ENCODE results near the gene JAGN1. TPM values are rescaled to one million over a fixed set of nuclear protein-coding genes. Genes with fewer than 3 reads are reported as not detected.
"Not testable (repeated sequence)": the region's sequence is repeated elsewhere in the genome, so short reads cannot be mapped to it uniquely, and the experiment has no call there.

The JAGN1 gene
- 39.0 TPM for polyA plus RNA-seq (2013, experiment 1 of 4)
- polyA plus RNA-seq (2013, experiment 2 of 4) = 45.8 TPM
- polyA plus RNA-seq (2013, experiment 3 of 4) = 40.8 TPM
- 43.3 TPM for polyA plus RNA-seq (2013, experiment 4 of 4)

DNA sequence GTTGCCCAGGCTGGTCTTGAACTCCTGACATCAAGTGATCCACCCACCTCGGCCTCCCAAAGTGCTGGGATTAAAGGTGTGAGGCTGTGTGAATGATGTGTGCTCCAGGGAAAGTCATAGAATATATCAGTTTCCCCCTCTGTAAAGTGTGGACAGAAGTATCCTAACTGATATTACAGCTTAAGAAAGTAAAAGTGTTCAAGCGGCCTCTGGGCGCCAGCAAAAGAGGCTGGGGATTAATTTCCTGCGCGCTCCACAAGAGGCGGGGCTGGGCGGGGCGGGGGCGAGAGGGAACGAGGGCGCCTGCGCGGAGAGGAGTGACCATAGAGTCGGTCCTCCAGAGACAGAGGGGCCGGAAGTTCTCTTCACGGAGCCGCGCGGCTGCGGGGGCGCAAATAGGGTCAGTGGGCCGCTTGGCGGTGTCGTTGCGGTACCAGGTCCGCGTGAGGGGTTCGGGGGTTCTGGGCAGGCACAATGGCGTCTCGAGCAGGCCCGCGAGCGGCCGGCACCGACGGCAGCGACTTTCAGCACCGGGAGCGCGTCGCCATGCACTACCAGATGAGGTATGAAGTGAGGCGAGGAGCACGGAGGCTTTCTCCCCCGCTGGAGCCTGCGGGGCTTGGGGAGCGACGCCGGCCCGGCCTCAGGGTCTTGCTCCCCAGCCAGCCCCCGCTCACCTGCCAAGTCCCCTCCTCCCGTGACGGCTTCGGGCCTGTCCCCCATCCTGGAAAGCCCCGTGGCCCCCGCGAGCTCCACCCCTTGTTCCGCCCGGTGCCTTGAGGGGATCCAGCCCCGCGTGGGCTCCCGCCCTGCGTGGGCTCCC lies at the start of gene JAGN1:
Gene JAGN1, plus strand, starts transcription at position 362 of the 823 bp plus-strand sequence. Its CDS starts 113 bp downstream, at position 475.
- H3K4me1 ChIP-seq (ENCODE audit: control insufficient read depth, insufficient read depth, low read length) = no peaks in the 10 kb centered on the region
- peaks cover 18% of the 10 kb centered on the region for H3K36me3 ChIP-seq (ENCODE audit: control insufficient read depth, insufficient read depth, low read length)
- WGBS, 2 experiments = 1% methylated on average over 62 of the region's 62 CpGs
- peak within 1 kb of the TSS; percentile 55 for H3K27ac ChIP-seq (ENCODE audit: insufficient read depth, low read depth, low read length, poor library complexity, severe bottlenecking)
- H3K27me3 ChIP-seq (ENCODE audit: control insufficient read depth, insufficient read depth, low read length, poor library complexity, severe bottlenecking) = no peaks in the 10 kb centered on the region
- H3K4me3 ChIP-seq (ENCODE audit: insufficient read depth, low read depth, low read length) = peak within 1 kb of the TSS; percentile 99
- no peaks in the 10 kb centered on the region for H3K9me3 ChIP-seq (ENCODE audit: control insufficient read depth, low read length)

DNA sequence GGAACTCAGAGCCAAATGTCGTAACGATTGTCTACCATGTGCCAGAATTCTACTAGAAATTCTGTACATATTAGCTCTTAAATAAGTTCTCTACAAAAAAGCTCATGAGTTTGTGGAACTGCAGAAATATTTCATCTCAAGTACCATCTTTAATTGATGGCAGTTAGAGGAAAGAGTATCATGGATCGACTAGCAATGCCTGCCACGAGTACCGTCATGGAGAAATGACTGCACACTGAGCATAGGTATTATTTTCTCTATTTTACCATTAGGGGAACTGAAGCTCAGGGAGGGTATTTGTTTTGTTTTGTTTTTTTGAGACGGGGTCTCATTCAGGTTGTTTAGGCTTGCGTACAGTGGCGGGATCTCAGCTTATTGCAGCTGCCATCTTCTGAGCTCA lies 49.4 kb upstream of the JAGN1 start:
- Histone ChIP-seq H3K9me3 (ENCODE audit: control insufficient read depth, low read length) (no peaks in the 10 kb centered on the region), H3K27ac (ENCODE audit: insufficient read depth, low read depth, low read length, poor library complexity, severe bottlenecking) (no peak overlapping the region), H3K27me3 (ENCODE audit: control insufficient read depth, insufficient read depth, low read length, poor library complexity, severe bottlenecking) (no peaks in the 10 kb centered on the region), H3K36me3 (ENCODE audit: control insufficient read depth, insufficient read depth, low read length) (peaks cover 15% of the 10 kb centered on the region), H3K4me3 (ENCODE audit: insufficient read depth, low read depth, low read length) (no peak overlapping the region), H3K4me1 (ENCODE audit: control insufficient read depth, insufficient read depth, low read length) (no peaks in the 10 kb centered on the region)
- 81 to 84% methylated on average over 8 of the region's 8 CpGs for WGBS, 2 experiments

DNA sequence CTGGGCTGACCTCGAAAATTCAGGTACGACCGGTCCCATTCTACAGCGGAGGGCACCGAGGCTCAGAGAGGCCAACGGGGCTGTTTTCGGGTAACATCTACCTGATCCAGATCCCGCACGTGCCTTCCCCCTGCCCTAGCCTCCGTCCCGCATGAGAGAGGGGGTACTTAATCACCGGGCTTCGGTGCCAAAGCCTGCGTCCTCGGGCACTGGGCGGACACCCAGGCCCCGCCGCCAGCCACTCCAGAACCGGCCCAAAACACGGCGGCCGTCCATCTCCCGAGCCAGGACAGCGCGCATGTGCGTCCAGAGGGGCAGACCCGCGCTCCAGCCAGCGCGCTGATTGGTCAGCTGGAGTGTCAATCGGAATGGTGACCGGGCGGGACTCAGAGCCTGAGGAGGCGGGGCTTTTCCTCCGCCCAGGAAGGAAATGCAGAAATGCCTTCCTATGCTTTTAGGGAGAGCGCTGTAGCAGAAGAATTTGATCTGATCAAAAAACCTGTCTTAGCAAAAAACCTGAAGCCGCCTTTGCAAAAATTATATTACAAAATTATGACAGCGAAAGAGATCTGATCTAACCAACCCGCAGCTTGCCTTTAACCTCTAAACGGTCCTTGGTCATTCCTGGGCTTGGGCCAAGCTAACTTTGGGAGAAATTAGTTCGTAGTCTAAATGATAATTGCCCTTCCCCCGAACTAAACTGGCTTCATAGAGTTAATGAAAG lies 46.5 kb upstream of the JAGN1 start, which contains the start of gene RPUSD3:
Gene RPUSD3, minus strand, starts transcription at position 294 of the 724 bp plus-strand sequence. Its CDS starts 18 bp downstream, at position 276.
- peak within 1 kb of the TSS; percentile 73 for H3K4me3 ChIP-seq (ENCODE audit: insufficient read depth, low read depth, low read length)
- peaks cover 13% of the 10 kb centered on the region for H3K36me3 ChIP-seq (ENCODE audit: control insufficient read depth, insufficient read depth, low read length)
- H3K4me1 ChIP-seq (ENCODE audit: control insufficient read depth, insufficient read depth, low read length) = no peaks in the 10 kb centered on the region
- no peak within 1 kb of the TSS for H3K27ac ChIP-seq (ENCODE audit: insufficient read depth, low read depth, low read length, poor library complexity, severe bottlenecking)
- H3K9me3 ChIP-seq (ENCODE audit: control insufficient read depth, low read length) = no peaks in the 10 kb centered on the region
- no peaks in the 10 kb centered on the region for H3K27me3 ChIP-seq (ENCODE audit: control insufficient read depth, insufficient read depth, low read length, poor library complexity, severe bottlenecking)
- 4% methylated on average over 42 of the region's 42 CpGs for WGBS, 2 experiments

DNA sequence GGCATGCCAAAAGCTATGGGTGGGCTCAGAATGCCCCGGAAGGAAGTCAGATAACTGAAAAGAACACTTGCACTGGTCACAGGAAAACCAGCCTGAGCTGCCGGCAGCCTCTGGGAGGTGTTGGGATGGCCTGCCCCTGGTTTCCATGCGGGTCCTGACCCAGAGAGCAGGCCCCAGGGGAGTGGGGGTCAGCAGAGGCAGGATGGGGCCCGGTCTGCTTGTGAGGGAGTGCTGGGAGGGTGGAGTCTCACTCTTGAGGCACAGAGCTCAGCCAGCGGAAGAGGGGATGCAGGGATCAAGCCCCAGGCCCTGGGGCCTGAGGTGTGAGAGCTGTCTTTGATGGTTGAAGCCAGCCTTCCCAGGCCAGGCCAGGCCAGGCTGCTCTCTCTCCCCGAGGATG lies 44.2 kb upstream of the JAGN1 start:
- 91 to 92% methylated on average over 6 of the region's 6 CpGs for WGBS, 2 experiments
- Histone ChIP-seq H3K36me3 (ENCODE audit: control insufficient read depth, insufficient read depth, low read length) (peaks cover 2% of the 10 kb centered on the region), H3K4me3 (ENCODE audit: insufficient read depth, low read depth, low read length) (no peak overlapping the region)

DNA sequence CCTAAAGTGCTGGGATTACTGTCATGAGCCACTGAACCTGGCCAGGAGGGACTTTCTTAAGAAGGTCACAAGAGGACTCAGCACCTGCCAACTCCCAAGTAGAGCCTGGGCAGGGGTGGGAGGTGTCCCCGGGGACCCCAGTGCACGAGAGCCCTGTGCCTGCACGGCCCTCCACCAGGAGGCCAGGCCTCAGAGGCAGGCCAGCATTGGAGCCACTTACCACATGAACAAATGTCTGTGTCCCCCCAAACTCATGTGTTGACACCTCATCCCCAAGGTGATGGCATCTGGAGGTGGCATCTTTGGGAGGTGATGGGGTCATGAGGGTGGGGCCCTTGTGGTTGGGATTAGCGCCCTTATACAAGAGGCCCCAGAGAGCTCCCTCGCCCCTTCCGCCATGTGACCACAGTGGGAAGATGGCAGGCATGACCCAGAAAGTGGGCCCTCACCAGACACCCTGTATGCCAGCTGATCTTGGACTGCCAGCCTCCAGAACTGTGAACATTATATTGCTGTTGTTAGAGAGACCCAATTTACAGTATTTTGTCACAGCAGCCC lies 43.4 kb upstream of the JAGN1 start:
- WGBS, 2 experiments = 94 to 95% methylated on average over 6 of the region's 6 CpGs
- Histone ChIP-seq H3K27me3 (ENCODE audit: control insufficient read depth, insufficient read depth, low read length, poor library complexity, severe bottlenecking) (no peaks in the 10 kb centered on the region), H3K27ac (ENCODE audit: insufficient read depth, low read depth, low read length, poor library complexity, severe bottlenecking) (no peak overlapping the region), H3K36me3 (ENCODE audit: control insufficient read depth, insufficient read depth, low read length) (no peaks in the 10 kb centered on the region), H3K9me3 (ENCODE audit: control insufficient read depth, low read length) (no peaks in the 10 kb centered on the region), H3K4me1 (ENCODE audit: control insufficient read depth, insufficient read depth, low read length) (no peaks in the 10 kb centered on the region), H3K4me3 (ENCODE audit: insufficient read depth, low read depth, low read length) (no peak overlapping the region)

More for the DNA sequence above, 44.2 kb upstream of the JAGN1 start:
- no peaks in the 10 kb centered on the region for H3K9me3 ChIP-seq (ENCODE audit: control insufficient read depth, low read length)
- H3K4me1 ChIP-seq (ENCODE audit: control insufficient read depth, insufficient read depth, low read length) = no peaks in the 10 kb centered on the region
- H3K27me3 ChIP-seq (ENCODE audit: control insufficient read depth, insufficient read depth, low read length, poor library complexity, severe bottlenecking) = no peaks in the 10 kb centered on the region
- H3K27ac ChIP-seq (ENCODE audit: insufficient read depth, low read depth, low read length, poor library complexity, severe bottlenecking) = no peak overlapping the region

DNA sequence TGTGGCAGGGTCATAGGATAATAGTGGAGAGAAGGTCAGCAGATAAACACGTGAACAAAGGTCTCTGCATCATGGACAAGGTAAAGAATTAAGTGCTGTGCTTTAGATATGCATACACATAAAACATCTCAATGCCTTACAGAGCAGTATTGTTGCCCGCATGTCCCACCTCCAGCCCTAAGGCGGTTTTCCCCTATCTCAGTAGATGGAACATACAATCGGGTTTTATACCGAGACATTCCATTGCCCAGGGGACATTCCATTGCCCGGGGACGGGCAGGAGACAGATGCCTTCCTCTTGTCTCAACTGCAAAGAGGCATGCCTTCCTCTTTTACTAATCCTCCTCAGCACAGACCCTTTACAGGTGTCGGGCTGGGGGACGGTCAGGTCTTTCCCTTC lies 42.5 kb upstream of the JAGN1 start:
- not testable (repeated sequence) for H3K4me3 ChIP-seq (ENCODE audit: insufficient read depth, low read depth, low read length); H3K27ac ChIP-seq (ENCODE audit: insufficient read depth, low read depth, low read length, poor library complexity, severe bottlenecking); H3K27me3 ChIP-seq (ENCODE audit: control insufficient read depth, insufficient read depth, low read length, poor library complexity, severe bottlenecking); H3K36me3 ChIP-seq (ENCODE audit: control insufficient read depth, insufficient read depth, low read length); H3K9me3 ChIP-seq (ENCODE audit: control insufficient read depth, low read length); H3K4me1 ChIP-seq (ENCODE audit: control insufficient read depth, insufficient read depth, low read length)
- WGBS, 2 experiments = 50 to 60% methylated on average over 6 to 7 of the region's 9 CpGs

DNA sequence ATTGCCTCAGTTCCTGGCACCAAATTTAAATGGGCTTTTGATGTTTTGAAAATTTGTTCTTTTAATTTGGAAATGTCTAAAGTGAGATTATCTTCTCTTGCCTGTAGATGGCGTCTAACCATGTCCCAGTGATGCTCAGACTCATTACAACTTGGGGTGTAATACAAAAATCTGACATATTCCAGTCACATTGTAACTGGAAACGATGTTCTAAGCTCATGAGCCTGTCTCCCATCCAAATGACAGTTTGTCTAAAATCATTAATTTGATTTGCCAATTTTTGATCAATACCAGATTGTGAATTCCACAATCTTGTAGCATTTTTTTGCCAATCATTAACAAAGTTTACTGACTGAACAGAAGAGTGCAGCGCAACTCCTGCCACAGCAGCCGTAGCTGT lies 41.5 kb upstream of the JAGN1 start:
- not testable (repeated sequence) for H3K9me3 ChIP-seq (ENCODE audit: control insufficient read depth, low read length); H3K4me3 ChIP-seq (ENCODE audit: insufficient read depth, low read depth, low read length)
- WGBS, 2 experiments = 53 to 56% methylated on average over 4 of the region's 4 CpGs

DNA sequence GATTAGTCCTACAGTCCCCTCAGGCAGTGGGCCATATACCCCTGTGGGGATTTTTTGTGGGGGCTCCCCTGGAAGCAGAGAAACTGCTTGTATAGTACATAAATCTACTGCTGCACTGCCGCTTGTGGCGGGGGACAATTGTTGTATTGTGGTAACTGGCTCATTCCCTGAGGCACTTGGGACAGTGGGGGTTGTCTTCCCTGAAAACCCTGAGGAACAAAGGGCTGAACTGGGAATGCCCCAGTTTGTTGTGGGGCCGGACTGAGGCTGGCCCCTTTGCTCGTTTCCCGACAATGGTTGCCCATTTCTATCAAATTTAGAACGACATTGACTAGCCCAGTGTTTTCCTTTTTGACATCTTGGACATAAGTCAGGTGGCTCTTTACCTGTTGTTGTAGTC lies 39.0 kb upstream of the JAGN1 start:
- not testable (repeated sequence) for H3K27ac ChIP-seq (ENCODE audit: insufficient read depth, low read depth, low read length, poor library complexity, severe bottlenecking); H3K4me1 ChIP-seq (ENCODE audit: control insufficient read depth, insufficient read depth, low read length); H3K4me3 ChIP-seq (ENCODE audit: insufficient read depth, low read depth, low read length); H3K9me3 ChIP-seq (ENCODE audit: control insufficient read depth, low read length); H3K36me3 ChIP-seq (ENCODE audit: control insufficient read depth, insufficient read depth, low read length); H3K27me3 ChIP-seq (ENCODE audit: control insufficient read depth, insufficient read depth, low read length, poor library complexity, severe bottlenecking)
- 75 to 78% methylated on average over 6 of the region's 6 CpGs for WGBS, 2 experiments

More for the DNA sequence above, 41.5 kb upstream of the JAGN1 start:
- H3K4me1 ChIP-seq (ENCODE audit: control insufficient read depth, insufficient read depth, low read length); H3K36me3 ChIP-seq (ENCODE audit: control insufficient read depth, insufficient read depth, low read length); H3K27me3 ChIP-seq (ENCODE audit: control insufficient read depth, insufficient read depth, low read length, poor library complexity, severe bottlenecking); H3K27ac ChIP-seq (ENCODE audit: insufficient read depth, low read depth, low read length, poor library complexity, severe bottlenecking): not testable (repeated sequence)

DNA sequence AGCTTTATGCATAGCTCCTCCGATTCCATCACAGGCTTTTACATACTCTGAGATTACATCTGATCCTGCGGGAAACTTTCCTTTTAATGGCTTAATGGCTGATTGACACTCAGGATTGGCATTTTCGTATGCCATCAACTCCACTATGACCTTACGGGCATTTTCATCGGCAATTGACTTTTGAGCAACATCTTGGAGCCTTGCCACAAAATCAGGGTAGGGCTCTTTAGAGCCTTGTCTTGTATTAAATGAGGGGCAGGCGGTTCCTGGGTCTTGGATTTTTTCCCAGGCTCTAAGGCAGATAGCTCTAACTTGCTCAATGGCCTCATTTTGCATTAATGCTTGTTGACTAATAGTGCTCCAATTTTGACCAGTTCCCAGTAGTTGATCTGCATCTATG lies 38.5 kb upstream of the JAGN1 start:
- H3K4me3 ChIP-seq (ENCODE audit: insufficient read depth, low read depth, low read length); H3K9me3 ChIP-seq (ENCODE audit: control insufficient read depth, low read length); H3K27me3 ChIP-seq (ENCODE audit: control insufficient read depth, insufficient read depth, low read length, poor library complexity, severe bottlenecking); H3K27ac ChIP-seq (ENCODE audit: insufficient read depth, low read depth, low read length, poor library complexity, severe bottlenecking); H3K4me1 ChIP-seq (ENCODE audit: control insufficient read depth, insufficient read depth, low read length); H3K36me3 ChIP-seq (ENCODE audit: control insufficient read depth, insufficient read depth, low read length): not testable (repeated sequence)
- WGBS, 2 experiments = 94 to 95% methylated on average over 6 of the region's 6 CpGs

DNA sequence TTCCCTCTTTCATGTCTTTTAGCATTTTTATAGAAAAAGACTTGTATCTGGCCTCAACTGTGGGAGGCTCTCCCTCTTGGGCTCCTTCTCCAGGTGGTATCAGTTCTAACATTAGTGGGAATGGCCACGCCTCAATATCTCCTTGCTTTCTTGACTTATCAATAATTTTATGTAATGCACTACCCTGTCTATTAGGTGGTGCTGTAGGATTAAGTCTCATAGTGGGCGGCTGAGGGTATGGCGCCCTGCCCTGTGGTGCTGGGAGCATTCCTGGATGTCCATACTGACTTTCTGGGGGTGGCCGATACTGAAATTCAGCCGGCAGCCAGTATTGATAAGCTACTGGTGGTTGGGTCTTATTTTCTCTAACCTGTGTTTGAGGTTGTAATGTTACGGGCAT lies 37.9 kb upstream of the JAGN1 start:
- Histone ChIP-seq H3K9me3 (ENCODE audit: control insufficient read depth, low read length) (no peaks in the 10 kb centered on the region), H3K4me3 (ENCODE audit: insufficient read depth, low read depth, low read length) (no peak overlapping the region), H3K27ac (ENCODE audit: insufficient read depth, low read depth, low read length, poor library complexity, severe bottlenecking) (no peak overlapping the region), H3K36me3 (ENCODE audit: control insufficient read depth, insufficient read depth, low read length) (no peaks in the 10 kb centered on the region), H3K4me1 (ENCODE audit: control insufficient read depth, insufficient read depth, low read length) (no peaks in the 10 kb centered on the region), H3K27me3 (ENCODE audit: control insufficient read depth, insufficient read depth, low read length, poor library complexity, severe bottlenecking) (no peaks in the 10 kb centered on the region)
- WGBS, 2 experiments = 93 to 98% methylated on average over 5 to 6 of the region's 6 CpGs

All from ectodermal cell (in vitro differentiated cells).